Measurements from ENCODE around the gene FCER1G. TPM values are rescaled to one million over a fixed set of nuclear protein-coding genes. Genes with fewer than 3 reads are reported as not detected.
"Not testable (repeated sequence)": the region's sequence is repeated elsewhere in the genome, so short reads cannot be mapped to it uniquely, and the experiment has no call there.

The FCER1G gene
- total RNA-seq, 1 donor from 2014 or later, result 0.26 TPM

DNA sequence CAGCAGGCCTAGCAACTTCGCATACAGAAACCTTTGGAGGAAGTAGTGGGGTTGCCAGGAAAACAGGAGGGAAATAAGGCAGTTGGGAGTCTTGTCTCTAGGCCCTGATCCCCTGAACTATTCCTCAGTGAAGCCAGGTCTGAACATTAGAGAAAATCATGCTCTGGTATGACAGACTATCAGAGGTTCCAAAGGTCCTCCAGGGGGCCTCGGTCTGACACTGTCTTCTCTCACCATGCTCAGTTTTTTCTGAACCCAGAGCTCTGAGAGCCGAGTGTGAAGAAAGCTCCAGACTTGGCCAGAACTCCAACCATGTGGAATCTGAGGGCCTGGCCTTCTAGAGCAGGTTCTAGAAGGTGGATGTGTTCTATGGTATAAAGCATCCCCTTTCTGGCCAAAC lies 14.8 kb downstream of the FCER1G start:
- peak in 1 of 2 donors; percentile 21 for DNase-seq (ENCODE audit: low read depth in 2 of 2)

DNA sequence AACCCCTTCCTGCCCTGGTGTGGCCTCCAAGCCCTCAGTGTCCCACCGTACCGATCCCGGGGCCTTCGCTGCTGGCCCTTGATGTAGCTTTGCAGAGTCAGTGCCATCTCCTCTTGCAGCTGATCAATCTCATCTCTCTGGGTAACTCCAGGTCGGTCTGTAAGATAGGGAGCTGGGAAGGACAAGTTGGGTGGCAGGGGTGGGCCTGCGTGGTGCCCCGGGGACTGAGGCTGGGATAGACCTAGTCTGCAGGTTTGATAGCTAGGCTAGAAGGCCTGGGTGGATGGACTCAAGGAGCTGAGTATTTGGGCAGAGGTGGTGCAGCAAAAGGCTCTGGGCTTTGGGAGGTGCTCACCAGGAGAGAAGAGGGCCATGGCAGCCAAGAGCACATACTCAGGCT lies 15.7 kb downstream of the FCER1G start:
- no peak for DNase-seq (ENCODE audit: low read depth in 2 of 2)

DNA sequence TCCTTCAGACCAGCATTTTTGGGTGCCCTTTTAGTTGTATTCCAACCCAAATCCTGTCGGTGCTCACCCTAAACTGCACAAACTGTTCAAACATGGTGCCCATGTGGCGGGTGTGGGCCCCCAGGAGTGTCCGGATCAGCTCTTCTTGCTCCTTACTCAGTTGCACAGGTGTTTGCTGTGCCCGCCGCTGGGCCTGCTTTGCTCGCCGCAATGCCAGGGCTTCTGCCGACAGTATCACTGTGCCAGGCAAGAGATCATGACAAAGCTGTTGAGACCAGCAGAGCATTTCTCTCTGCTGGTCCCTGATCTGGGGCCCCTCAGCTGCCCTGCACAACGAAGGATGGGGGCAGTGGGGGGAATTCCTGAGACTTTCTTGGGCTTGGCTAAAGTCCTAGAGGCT lies 18.0 kb downstream of the FCER1G start:
- no peak for DNase-seq (ENCODE audit: low read depth in 2 of 2)

DNA sequence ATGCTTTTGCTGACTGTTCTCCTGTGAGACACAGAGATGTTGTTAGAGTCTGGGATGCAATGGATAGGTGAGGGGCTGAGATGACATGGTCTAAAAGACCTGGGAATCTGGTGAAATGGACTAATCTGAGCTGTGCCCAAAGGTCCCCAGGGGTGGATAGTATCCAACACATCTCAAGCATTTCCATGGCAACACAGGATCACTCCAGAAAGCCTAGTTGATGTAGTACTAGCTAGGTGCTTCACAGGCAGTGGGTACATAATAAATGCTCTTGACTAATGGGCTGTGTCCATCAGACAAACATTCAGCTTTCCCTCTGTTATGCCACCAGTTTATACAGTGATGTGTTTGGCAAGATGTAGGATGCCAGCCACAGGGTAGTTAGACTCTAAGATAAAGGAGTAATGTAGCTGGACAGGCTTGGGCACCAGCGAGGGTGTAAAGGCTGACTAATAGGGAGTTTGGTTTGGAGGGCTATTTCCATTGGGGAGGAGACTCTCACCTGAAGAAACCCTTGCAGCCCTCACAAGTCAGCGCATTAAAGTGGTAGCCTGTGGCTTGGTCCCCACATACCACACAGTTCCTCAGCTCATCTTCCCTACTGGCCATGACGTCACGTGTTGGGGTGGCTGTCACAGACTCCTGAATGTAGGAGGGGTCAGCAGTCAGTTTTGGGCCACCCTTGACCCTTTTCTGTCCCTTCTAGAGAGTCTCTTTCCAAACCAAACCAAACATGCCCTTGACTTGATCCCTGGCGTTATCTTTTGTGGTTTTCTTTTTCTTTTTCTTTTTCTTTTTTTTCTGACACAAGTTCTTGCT lies 21.1 kb downstream of the FCER1G start:
- DNase-seq (ENCODE audit: low read depth in 2 of 2), result no peak

DNA sequence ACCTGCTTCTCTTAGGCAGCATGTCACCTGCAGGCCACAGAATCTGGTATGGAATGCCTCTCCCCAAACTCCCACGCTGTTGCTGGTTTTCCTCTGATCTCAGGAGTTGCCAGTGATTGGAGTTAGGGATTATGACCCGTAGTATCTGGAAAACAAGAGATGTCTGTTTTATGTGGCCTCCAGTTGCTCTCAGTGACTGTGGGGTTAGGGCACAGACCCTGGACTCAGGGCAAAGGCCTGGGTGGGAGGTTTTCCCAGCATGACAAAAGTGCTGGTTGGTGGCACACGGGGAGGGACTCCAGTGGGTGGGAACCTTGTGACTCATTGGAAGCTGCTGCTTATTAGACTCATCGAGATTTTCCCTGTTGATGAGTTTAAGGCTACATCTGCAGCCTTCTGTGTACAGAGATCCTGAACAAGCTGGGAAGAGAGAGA lies 23.0 kb downstream of the FCER1G start, which contains the start of gene NR1I3:
TSS of gene NR1I3 (minus strand) at position 165 of the 435 bp plus-strand sequence. CDS start 1,638 bp downstream, outside the sequence.
- DNase-seq (ENCODE audit: low read depth in 2 of 2), result no peak

DNA sequence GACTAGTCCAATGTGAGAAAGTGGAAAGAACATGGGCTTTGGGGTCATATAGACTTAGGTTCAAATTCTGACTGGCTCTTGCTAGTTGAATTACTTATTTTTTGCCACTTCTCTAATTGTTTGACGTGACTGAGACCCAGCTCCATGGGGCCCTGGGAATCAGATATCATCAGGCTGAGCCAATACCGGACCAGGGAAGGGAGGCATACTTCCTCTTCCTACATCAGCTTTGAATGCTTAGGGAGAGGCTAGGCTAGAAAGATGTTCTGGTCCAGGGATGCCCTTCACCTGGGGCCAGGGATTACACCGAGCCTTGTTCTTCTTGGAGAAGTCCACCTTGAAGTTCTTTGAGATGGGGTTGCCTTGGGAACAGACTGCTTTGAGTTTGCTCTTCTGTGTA lies 26.6 kb downstream of the FCER1G start:
- no peak for DNase-seq (ENCODE audit: low read depth in 2 of 2)

DNA sequence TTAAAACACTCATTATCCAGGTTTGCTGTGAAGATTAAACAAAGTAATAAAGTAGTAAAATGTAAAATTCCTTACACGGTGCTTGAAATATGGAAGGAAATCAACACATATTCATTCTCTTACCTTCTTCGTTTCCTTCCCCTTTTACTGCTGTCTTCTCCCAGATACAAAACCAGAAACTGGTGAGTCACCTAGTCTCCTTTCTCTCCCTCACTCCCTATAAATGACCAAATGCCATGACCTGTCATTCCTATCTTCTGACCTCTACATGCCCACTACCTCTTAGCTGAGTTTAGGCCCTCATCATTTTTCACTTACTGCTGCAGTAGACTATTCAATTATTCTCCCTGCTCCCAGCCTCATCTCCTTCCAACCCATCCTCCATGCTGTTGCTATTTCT lies 27.2 kb downstream of the FCER1G start:
- DNase-seq (ENCODE audit: low read depth in 2 of 2), result no peak

DNA sequence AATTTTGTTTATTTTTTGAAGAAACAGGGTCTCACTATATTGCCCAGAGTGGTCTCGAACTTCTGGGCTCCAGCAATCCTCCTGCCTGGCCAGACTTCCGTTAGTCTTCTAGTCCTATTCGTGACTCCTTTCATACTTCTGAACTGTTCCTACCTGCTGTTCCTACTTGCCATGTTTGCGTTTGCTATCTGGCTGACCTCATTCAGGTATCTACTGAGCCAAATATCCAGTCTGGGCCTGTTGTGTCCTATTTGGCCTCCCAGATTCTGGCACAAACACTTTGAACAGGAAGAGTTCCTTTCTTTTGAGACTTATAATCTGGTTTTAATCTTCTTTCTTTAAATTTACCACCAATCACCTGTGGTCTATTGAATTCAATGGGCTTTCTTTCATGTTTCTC lies 29.8 kb downstream of the FCER1G start:
- no peak for DNase-seq (ENCODE audit: low read depth in 2 of 2)

DNA sequence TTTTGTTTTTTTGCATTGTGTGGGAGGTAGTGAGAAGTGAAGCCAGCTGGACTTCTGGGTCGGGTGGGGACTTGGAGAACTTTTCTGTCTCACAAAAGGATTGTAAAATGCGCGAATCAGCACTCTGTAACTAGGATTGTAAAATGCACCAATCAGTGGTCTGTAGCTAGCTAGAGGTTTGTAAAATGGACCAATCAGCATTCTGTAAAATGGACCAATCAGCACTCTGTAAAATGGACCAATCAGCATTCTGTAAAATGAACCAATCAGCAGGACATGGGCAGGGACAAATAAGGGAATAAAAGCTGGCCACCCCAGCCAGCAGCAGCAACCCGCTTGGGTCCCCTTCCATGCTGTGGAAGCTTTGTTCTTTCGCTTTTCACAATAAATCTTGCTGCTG lies 35.0 kb downstream of the FCER1G start:
- DNase-seq (ENCODE audit: low read depth in 2 of 2), result not testable (repeated sequence)

DNA sequence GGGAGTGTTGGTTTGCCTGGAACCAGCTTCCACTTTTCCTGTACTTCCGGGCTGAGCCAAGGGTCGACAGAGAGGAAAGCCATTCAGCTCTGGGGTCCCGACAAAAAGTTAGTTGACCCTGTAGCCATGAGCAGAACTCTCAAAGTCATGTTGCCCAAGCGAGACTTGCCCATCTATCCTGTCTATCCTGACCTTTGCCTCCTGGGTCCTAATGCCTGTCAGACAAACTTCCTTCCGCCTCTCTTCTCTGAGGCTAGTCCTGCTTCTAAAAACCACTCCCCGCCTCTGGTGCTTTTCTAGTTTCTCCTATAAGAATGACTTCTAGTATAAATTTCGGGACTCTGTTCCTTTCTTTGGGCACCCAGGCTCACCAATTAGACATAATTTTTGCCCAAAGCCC lies 35.7 kb downstream of the FCER1G start:
- no peak for DNase-seq (ENCODE audit: low read depth in 2 of 2)

DNA sequence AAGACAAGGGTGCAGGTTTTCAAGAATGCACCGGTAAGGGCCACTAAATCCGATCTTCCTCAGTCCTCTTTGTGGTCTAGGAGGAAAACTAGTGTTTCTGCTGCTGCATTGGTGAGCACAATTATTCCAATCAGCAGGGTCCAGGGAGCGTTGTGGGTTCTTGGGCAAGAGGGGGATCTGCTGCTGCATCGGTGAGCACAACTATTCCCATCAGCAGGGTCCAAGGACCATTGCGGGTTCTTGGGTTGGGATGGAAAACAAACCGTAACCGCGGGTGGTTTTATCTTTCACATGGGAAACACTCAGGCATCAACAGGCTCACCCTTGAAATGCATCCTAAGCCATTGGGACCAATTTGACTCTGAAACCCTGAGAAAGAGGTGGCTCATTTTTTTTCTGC lies 36.5 kb downstream of the FCER1G start:
- no peak for DNase-seq (ENCODE audit: low read depth in 2 of 2)

DNA sequence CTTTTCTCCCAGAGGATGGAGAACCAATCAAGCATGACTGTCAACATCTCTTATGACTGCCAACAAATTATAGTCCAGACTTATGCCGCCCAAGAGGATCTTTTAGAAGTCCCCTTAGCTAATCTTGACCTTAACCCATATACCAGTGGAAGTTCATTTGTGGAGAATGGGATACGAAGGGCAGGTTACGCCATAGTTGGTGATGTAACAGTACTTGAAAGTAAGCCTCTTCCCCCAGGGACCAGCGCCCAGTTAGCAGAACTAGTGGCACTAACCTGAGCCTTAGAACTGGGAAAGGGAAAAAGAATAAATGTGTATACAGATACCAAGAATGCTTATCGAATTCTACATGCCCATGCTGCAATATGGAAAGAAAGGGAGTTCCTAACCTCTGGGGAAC lies 40.2 kb downstream of the FCER1G start:
- not testable (repeated sequence) for DNase-seq (ENCODE audit: low read depth in 2 of 2)

DNA sequence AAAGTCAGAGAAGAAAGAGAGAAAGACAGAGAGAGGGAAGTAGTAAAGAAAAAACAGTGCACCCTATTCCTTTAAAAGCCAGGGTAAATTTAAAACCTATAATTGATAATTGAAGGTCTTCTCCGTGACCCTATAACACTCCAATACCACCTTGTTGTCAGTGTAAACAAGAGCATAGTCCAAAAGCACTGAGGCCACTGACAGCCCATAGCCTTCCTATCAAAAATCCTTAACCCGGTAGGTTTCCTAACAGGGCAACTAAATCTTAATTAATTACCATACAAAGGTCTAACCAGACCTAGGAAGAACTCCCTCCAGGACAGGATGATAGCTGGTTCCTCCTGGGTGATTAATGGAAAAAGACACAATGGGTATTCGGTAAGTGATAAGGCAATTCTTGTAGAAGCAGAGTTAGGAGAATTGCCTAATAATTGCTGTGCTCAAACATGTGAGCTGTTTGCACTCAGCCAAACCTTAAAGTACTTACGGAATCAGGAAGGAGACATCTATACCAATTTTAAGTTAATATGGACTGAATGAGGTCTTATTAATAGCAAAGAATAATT lies 40.9 kb downstream of the FCER1G start:
- DNase-seq (ENCODE audit: low read depth in 2 of 2), result not testable (repeated sequence)

DNA sequence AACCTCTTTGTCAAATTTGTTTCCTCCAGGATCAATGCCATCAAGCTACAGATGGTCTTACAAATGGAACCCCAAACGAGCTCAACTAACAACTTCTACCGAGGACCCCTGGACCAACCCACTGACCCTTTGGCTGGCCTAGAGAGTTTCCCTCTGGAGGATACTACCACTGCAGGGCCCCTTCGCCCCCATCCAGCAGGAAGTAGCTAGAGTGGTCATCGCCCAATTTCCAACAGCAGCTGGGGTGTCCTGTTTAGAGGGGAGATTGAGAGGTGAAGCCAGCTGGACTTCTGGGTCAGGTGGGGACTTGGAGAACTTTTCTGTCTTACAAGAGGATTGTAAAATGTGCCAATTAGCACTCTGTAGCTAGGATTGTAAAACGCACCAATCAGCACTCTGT lies 42.0 kb downstream of the FCER1G start:
- not testable (repeated sequence) for DNase-seq (ENCODE audit: low read depth in 2 of 2)

DNA sequence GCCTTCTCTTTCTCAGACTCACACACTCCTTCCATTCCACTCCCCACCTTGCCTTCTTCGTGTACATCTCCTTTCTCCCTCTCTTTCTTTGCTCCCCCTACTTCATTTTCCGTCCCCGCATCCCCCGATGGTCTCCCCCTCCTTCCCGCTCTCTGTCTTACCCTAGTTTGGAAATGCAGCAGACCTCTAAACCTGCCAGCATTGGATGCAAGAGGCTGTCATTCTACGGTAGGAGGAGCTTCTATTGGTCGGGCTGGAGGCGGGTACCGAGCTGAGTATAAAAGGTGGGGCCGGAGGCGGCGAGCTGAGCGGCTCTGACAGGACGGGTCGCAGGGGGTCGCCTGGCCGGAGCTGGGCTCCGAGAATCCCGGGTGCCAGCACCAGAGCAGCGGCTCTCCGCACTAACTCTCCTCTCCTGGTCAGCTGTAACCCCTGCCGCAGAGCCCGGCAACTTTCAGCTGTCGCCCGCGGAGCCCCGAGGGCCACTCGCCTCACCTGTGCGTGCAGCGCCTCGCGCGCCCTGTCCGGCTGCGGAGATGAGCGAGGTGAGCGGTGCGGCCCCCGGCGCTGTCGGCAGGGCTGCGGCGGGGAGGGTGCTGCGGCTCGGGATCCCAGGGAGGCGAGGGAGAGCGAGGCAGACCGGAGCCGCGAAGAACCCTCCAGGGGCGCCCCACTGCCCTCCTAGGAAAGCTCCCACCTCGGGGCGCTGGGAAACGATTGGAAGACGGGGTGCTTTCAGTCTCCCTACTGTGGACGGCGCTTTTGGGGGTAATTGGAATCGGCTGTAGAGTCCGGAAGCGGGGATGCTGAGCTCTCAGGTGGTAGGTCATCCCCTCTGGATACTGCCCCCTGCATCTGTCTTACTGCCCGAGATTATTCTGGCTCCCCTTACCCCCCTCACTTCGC lies 43.6 kb downstream of the FCER1G start, which contains the start of gene PCP4L1:
TSS of gene PCP4L1 (plus strand) at position 307 of the 906 bp plus-strand sequence. CDS start at position 537, 230 bp downstream.
- peak in 1 of 2 donors; percentile 58 for DNase-seq (ENCODE audit: low read depth in 2 of 2)

DNA sequence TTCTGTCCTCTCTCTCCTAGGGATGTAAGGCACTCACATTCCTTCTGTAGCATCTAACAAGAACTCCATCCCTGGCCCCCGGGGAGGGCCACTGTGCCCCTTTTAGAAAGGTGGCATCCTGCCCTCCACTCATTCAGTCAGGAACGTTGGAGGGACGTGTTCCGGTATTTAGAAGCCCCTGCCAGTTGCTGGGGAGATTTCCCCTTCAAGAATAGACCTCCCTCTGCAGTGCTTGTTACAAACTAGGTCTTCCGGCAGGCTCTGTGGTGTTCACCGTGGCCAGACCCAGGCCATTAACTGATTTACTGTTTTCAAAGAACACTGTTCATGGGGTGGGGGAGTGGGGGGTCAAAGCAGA lies 44.2 kb downstream of the FCER1G start:
- DNase-seq (ENCODE audit: low read depth in 2 of 2), result no peak

DNA sequence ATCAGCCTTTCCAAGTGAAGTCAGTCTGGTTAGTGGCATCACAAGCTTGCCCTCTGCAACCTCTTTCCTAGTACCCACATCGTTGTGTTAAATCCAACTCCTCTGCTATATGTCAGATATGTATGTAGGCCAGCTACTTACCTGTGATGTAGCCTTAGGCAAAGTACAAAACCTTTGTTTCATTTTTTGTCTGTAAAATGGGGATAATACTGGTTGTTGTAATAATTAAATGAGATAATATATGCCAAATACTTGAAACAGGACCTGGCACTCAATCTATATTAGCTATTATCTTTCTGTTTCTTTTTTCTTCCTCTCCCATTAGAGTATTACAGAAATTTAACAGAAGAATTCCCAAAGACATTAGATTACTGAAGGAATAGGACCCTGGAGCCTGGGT lies 44.7 kb downstream of the FCER1G start:
- DNase-seq (ENCODE audit: low read depth in 2 of 2), result no peak

DNA sequence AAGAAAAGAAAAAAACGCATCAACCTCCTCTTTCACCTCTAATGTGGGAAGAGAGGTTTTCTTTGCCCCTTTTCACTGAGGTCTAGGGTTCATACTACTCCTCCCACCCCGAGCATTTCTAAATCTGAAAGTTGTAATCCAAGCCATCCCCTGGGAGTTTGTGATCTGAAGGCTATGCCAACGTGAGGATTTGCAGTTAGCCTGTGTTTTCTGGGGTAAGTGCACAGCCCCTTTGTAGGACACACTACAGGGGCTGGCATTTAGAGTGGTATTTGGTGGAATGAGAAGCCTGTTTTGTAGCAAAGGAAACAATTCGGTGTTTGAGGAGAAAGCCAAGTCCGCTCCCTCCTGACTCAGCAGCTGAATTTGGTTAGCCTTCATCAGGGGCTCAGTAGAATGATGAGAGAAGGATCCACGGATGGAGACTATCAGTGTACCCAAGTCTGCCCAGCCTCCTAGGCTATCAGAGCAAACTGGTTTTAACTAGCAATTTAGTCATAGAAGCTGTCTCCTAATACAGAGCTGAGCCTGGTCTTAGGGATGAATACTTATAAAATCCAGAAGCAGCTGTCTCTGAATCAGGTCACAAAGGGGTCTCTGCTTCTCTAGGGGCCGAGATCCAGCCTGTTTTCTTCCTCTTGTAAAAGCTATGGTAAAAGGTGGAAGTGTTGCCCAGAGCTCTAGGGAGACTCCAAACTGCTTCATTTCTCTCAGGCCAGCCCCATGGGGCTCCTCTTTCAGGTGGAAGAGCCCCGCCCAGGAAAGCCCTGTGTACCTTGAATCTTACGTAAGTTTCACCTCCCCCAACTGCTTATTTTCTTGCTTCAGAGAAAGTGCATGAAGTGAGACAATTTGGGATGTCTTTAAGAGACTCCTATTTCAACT lies 45.5 kb downstream of the FCER1G start:
- DNase-seq (ENCODE audit: low read depth in 2 of 2), result no peak

DNA sequence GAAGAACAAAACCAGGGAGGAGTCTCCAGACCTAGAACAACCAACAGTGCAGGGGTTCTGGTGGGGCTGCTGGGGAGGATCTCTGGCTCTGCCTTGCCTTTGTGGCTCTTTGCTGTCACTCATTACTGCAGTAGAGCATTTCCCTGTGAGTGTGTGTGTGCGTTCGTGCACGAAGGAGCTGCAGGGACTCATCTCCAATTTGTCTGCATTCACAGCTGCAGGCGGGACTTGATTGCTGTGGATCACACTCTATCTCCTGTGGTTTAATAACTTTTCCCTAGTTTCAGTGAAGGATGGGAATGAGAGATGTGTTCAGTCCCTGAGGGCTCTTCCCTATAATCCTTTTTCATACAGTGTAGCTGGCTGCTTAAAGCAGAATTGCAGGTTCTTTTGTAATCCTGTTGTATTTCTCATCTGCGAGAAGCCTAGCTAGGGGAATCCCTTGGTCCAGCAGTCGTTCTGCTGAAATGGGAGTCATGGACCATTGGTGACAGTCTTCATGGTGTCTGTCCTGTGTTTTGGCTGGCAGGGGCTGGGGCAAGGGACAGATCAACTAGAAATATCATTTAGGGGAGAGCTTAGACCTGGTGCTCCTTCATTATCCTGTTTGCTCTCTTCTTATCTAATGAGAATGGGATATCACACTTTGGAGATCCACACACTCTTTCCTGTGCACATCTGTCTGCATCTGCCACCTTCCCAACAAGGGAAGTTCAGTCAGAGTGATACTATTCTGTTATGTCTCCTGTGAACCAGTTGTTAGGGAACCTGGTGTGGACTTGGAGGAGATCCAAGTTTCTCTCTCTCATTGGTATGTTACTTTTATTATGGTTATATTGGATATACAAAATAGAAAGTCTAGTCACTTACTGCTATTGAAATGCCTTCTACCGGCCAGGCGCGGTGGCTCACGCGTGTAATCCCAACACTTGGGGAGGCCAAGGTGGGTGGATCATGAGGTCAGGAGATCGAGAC lies 46.5 kb downstream of the FCER1G start:
- peak in 1 of 2 donors; percentile 43 for DNase-seq (ENCODE audit: low read depth in 2 of 2)

DNA sequence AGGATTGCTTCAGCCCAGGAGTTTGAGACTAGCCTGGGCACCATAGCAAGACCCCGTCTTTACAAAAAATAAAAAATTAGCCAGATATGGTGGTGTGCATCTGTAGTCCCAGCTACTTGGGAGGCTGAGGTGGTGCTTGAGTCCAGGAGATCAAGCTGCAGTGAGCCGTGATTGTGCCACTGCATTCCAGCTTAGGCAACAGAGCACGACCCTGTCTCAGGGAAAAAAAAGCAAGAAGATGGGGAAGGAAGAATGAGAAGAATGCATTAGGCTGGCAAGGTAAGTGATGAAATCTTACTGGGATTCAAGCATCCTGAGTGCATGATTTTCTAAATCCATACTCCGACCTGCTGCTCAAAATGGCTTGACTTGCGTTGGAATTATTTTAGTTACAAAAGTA lies 50.2 kb downstream of the FCER1G start:
- DNase-seq (ENCODE audit: low read depth in 2 of 2), result no peak
